Activated CD8-positive, alpha-beta memory T cell treated with anti-CD3 and anti-CD28 coated beads, Interleukin-2, amount 10 ng/mL, durations not matched to agents 7 days and 5 days (primary cell): ENCODE data around the gene ADAMTS7. TPM values are rescaled to one million over a fixed set of nuclear protein-coding genes. Genes with fewer than 3 reads are reported as not detected.
"Not testable (repeated sequence)": the region's sequence is repeated elsewhere in the genome, so short reads cannot be mapped to it uniquely, and the experiment has no call there.

Experiments used
- ATAC-seq: fragments of 150-1000 bp; cut with Tn5 transposase; one replicate; pipeline ENCODE4 v1.10.0; 2021; ENCODE audit warnings: moderate library complexity
- CTCF ChIA-PET: fragments of 350-600 bp; sonication (Branson Sonifier 250); formaldehyde crosslinking; loops from one replicate; lab custom pipeline; 2021; ENCODE audit warnings: antibody characterized with exemption; lab: Charles Lee
- DNase-seq: peaks from one replicate; pipeline ENCODE4 v3.0.0-alpha.2; 2020
- H3K27ac Mint-ChIP-seq: one replicate; pipeline ENCODE4 v1.8.0; 2021; ENCODE audit warnings: mild to moderate bottlenecking, mixed read lengths
- H3K27me3 Mint-ChIP-seq: one replicate; pipeline ENCODE4 v1.8.0; 2021; ENCODE audit warnings: mixed read lengths
- H3K36me3 Mint-ChIP-seq: one replicate; pipeline ENCODE4 v1.8.0; 2021; ENCODE audit warnings: mild to moderate bottlenecking, mixed read lengths
- H3K4me1 Mint-ChIP-seq: one replicate; pipeline ENCODE4 v1.8.0; 2021; ENCODE audit warnings: mixed read lengths
- H3K4me3 Mint-ChIP-seq: one replicate; pipeline ENCODE4 v1.8.0; 2021; ENCODE audit warnings: mild to moderate bottlenecking, moderate library complexity, mixed read lengths
- H3K9me3 Mint-ChIP-seq: one replicate; pipeline ENCODE4 v1.8.0; 2022; ENCODE audit warnings: low read depth, mixed read lengths
- total RNA-seq, 2 experiments: library from RNA; stranded (reverse); gene quantifications; one replicate each; pipeline ENCODE4 v1.2.3, GENCODE V29; 2021

Gene ADAMTS7, protein sequence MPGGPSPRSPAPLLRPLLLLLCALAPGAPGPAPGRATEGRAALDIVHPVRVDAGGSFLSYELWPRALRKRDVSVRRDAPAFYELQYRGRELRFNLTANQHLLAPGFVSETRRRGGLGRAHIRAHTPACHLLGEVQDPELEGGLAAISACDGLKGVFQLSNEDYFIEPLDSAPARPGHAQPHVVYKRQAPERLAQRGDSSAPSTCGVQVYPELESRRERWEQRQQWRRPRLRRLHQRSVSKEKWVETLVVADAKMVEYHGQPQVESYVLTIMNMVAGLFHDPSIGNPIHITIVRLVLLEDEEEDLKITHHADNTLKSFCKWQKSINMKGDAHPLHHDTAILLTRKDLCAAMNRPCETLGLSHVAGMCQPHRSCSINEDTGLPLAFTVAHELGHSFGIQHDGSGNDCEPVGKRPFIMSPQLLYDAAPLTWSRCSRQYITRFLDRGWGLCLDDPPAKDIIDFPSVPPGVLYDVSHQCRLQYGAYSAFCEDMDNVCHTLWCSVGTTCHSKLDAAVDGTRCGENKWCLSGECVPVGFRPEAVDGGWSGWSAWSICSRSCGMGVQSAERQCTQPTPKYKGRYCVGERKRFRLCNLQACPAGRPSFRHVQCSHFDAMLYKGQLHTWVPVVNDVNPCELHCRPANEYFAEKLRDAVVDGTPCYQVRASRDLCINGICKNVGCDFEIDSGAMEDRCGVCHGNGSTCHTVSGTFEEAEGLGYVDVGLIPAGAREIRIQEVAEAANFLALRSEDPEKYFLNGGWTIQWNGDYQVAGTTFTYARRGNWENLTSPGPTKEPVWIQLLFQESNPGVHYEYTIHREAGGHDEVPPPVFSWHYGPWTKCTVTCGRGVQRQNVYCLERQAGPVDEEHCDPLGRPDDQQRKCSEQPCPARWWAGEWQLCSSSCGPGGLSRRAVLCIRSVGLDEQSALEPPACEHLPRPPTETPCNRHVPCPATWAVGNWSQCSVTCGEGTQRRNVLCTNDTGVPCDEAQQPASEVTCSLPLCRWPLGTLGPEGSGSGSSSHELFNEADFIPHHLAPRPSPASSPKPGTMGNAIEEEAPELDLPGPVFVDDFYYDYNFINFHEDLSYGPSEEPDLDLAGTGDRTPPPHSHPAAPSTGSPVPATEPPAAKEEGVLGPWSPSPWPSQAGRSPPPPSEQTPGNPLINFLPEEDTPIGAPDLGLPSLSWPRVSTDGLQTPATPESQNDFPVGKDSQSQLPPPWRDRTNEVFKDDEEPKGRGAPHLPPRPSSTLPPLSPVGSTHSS (N-terminal part only)
- under 1 TPM; 0.18 to 0.28 TPM for total RNA-seq

DNA sequence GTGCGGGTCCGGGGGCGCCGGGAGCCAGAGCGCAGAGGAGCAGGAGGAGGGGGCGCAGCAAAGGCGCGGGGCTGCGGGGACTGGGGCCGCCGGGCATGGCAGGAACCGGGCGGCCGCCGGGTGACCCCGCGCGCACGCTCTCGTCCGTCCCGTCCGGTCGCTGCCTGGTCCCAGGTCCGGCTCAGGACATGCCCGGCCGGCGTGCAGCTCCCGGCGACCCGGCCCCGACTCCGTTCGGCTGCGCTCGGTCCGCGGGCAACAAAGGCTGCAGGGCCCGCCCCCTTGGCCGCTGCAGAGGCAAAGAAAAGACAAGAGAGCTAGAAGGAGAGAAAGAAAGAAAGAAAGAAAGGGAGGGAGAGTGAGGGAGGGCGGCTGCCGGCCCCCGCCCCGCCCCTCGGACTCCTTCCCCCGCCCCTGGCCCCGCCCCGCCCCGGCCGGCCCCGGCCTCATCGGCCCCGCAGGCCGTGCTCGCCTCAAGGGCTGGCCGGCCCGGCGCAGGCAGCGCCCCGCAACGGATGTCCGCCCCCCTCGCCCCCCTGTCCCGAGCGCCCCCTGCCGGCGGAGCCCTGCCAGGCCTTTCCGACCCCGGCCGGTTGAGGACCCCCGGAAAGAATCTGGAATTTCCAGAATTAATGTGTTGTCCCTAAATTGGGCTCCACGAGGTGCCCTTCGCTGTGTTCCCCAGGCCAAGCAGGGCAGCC is at the start of gene ADAMTS7:
TSS of gene ADAMTS7 (minus strand) at position 341 of the 701 bp plus-strand sequence. CDS start at position 97, 244 bp downstream.
- H3K27ac Mint-ChIP-seq: no peak within 1 kb of the TSS

DNA sequence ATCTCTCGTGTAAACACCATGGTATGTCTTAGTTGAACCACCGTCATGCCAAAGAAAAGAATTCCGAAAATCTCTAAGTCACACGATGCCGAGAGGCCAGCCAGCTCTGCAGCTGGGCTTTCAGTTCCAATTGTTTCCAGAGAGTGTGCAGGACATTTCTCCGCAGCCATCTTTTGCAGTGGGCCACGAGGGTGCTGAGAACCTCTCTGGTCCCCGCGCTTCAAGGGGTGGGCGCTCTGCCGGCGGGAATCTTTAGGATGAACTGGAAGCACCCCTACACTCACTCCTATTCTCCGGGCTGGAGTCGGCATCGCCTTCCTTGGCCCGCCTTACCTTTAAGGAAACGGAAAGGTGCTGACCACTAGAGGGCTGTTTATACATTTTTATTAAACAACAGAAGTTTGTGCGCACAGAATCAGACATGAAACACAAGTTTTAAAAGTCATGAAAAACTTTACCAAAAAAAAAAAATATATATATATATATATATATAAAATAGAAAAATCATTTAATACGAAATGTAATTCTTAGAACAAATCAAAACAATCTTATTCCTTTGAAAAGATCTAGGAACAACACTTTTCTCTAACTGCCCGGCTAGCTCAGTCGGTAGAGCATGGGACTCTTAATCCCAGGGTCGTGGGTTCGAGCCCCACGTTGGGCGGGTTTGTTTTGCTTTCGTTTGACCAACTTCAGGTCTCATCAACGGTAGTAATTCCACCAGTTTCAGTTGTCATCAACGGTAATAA is 48.9 kb upstream of the ADAMTS7 start:
- Mint-ChIP-seq H3K4me1 (peaks cover 7% of the 10 kb centered on the region), H3K27ac (peak overlapping the region; percentile 80), H3K27me3 (no peaks in the 10 kb centered on the region), H3K36me3 (no peaks in the 10 kb centered on the region), H3K4me3 (peak overlapping the region; percentile 78), H3K9me3 (no peaks in the 10 kb centered on the region)
- CTCF ChIA-PET: interaction anchor here (0.7 to 1.9 kb wide), 12 partner anchors 13 to 1300 kb away, joined by 3 to 17 read pairs (median 4); partner anchors contain the start of gene MORF4L1
- ATAC-seq: peak; percentile 93
- peak; percentile 88 for DNase-seq

More for the DNA sequence above, at the start of gene ADAMTS7:
- H3K9me3 Mint-ChIP-seq: no peaks in the 10 kb centered on the region
- peaks cover 6% of the 10 kb centered on the region for H3K4me1 Mint-ChIP-seq
- H3K4me3 Mint-ChIP-seq: peak within 1 kb of the TSS; percentile 65
- DNase-seq (peak; percentile 67), ATAC-seq (peak; percentile 86)
- CTCF ChIA-PET: interaction anchor here (0.9 to 2.8 kb wide), 7 partner anchors 14 to 172 kb away, joined by 3 to 8 read pairs (median 4); no protein-coding TSS in a partner anchor
- peaks cover 3% of the 10 kb centered on the region for H3K36me3 Mint-ChIP-seq
- H3K27me3 Mint-ChIP-seq: peaks cover 52% of the 10 kb centered on the region

DNA sequence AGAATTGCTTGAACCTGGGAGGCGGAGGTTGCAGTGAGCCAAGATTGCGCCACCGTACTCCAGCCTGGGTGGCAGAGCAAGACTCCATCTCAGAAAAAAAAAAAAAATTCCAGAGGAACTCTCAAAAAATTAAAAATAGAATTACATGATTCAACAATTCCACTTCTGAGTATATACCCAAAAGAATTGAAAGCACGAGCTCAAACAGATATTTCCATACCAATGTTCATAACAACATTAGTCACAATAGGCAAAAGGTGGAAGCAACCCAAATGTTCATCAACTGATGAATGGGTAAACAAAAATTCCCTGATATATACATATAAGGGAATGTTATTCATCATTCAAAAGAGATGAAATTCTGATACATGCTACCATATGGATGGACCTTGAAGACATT is 44.5 kb upstream of the ADAMTS7 start:
- Mint-ChIP-seq H3K4me1 (peaks cover 7% of the 10 kb centered on the region), H3K4me3 (no peak overlapping the region), H3K9me3 (no peaks in the 10 kb centered on the region), H3K27ac (no peak overlapping the region), H3K36me3 (no peaks in the 10 kb centered on the region), H3K27me3 (no peaks in the 10 kb centered on the region)
- no peak for ATAC-seq
- CTCF ChIA-PET: interaction anchor here (0.7 kb wide), 1 partner anchor 110 kb away, joined by 3 read pairs; no protein-coding TSS in a partner anchor
- DNase-seq: no peak

DNA sequence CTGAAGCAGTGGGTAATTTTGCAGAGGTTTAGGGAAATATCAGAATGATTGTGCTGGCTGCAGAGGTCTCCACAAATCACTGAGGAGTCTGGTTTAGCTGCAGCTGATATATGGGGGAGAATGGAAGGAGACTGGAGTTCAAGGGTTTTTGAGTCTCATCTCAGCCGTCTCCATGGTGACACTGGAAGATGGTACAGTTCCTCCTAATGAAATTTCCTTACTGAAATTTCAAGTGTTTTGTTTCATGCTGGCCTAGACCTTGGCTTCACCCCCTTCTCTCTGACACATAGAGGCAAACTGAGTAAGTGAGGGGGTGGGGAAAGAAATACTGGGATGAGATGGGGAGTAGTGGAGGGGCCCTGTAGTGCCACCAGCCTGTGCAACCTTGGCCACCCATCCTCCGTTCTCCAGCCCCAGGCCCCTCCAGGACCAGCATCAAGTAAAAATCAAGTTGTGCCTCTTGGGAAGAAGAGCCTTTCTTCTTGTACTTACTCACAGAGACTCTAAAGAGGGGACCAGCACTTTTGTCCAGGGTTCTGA is 43.6 kb upstream of the ADAMTS7 start:
- H3K36me3 Mint-ChIP-seq: no peaks in the 10 kb centered on the region
- H3K27ac Mint-ChIP-seq: no peak overlapping the region
- H3K9me3 Mint-ChIP-seq: no peaks in the 10 kb centered on the region
- CTCF ChIA-PET: no interaction called here
- no peak for DNase-seq
- ATAC-seq: no peak
- H3K4me3 Mint-ChIP-seq: no peak overlapping the region
- no peaks in the 10 kb centered on the region for H3K27me3 Mint-ChIP-seq
- H3K4me1 Mint-ChIP-seq: peaks cover 2% of the 10 kb centered on the region

DNA sequence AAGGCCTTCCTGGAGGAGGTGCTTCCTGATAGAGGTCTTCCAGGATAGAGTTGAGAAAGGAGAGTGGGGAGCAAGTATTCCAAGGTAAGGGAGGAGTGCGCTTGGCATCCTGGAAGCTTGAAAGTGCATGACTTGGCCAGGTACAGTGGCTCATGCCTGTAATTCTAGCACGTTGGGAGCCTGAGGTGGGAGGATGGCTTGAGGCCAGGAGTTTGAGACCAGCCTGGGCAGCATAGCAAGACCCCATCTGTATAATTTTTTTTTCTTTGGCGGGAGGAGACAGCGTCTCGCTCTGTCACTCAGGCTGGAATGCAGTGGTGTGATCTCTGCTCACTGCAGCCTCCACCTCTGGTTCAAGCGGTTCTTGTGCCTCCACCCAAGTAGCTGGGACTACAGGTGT is 42.2 kb upstream of the ADAMTS7 start:
- CTCF ChIA-PET: no interaction called here
- Mint-ChIP-seq H3K9me3 (no peaks in the 10 kb centered on the region), H3K4me3 (no peak overlapping the region), H3K27me3 (no peaks in the 10 kb centered on the region), H3K4me1 (no peaks in the 10 kb centered on the region), H3K36me3 (no peaks in the 10 kb centered on the region), H3K27ac (no peak overlapping the region)
- DNase-seq (no peak), ATAC-seq (no peak)

DNA sequence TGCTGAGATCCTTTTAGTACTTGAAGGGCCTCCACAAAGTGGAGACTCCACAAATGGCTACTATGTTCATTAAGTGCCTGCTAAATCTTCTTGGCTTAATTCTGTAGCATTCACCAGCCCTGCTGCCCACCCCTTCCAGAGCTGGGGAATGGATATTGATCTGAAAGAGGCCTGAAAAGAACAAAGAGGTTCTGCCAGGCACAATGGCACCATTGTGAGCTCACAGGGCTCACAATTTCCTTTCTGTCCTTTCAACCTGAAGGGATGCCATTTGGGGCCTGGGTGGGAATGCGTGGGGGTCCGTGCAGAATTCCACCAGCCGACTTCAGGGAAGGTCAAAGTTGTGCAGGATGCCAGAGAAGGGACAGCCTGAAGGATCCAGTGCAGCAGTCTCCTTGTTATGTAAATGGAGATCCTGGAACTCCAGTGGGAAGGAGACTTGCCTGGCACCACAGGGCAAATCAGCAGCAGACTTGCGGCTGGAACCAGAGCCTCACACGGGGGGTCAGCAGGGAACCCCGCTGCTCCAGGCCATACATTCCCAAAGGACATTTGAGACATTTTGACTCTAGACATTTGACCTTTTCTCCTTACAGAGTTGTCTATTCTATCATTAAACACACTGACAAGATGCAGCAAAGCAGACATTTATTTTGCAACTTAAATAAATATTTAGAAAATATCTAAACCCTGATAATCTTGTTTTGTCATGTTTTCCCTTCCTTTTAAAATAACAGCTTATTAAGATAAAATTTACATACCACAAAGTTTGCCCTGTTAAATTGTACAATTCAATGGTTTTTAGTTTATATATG is 39.9 kb upstream of the ADAMTS7 start:
- Mint-ChIP-seq H3K27ac (no peak overlapping the region), H3K4me3 (no peak overlapping the region), H3K9me3 (no peaks in the 10 kb centered on the region), H3K27me3 (no peaks in the 10 kb centered on the region), H3K4me1 (no peaks in the 10 kb centered on the region), H3K36me3 (no peaks in the 10 kb centered on the region)
- CTCF ChIA-PET: no interaction called here
- DNase-seq: no peak
- no peak for ATAC-seq

DNA sequence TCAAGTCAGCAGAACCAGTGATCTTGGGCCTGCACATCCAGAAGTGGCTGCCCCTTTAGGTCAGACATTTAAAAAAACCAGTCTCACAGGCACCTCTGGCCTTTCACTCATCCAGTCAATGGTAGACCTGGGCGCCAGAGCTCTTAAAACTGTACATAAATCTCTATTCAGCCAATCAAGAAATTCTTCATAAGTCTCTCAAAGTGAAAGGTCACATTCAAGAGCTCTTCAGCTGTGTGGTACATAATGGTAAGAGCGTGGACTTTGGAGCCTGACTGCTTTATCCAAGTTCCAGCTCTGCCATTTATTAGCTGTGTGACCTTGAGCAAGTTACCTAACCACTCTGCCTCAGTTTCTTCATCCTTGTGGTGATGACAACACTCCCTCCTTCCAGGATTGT is 39.1 kb upstream of the ADAMTS7 start:
- ATAC-seq: no peak
- DNase-seq: no peak
- CTCF ChIA-PET: no interaction called here

DNA sequence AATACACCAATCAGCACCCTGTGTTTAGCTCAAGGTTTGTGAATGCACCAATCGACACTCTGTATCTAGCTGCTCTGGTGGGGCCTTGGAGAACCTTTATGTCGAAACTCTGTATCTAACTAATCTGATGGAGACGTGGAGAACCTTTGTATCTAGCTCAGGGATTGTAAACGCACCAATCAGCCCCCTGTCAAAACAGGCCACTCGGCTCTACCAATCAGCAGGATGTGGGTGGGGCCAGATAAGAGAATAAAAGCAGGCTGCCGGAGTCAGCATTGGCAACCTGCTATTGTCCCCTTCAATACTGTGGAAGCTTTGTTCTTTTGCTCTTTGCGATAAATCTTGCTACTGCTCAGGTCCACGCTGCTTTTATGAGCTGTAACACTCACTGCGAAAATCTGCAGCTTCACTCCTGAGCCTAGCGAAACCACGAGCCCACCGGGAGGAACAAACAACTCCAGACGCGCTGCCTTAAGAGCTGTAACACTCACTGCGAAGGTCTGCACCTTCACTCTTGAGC is 36.2 kb upstream of the ADAMTS7 start:
- H3K36me3 Mint-ChIP-seq, H3K27me3 Mint-ChIP-seq, H3K4me1 Mint-ChIP-seq, H3K9me3 Mint-ChIP-seq, ATAC-seq, DNase-seq, H3K4me3 Mint-ChIP-seq, H3K27ac Mint-ChIP-seq: not testable (repeated sequence)
- CTCF ChIA-PET: interaction anchor here (1.4 kb wide), 1 partner anchor 39 kb away, joined by 3 read pairs; no protein-coding TSS in a partner anchor

More for the DNA sequence above, 39.1 kb upstream of the ADAMTS7 start:
- Mint-ChIP-seq H3K36me3 (no peaks in the 10 kb centered on the region), H3K9me3 (no peaks in the 10 kb centered on the region), H3K4me1 (no peaks in the 10 kb centered on the region), H3K27ac (no peak overlapping the region), H3K4me3 (no peak overlapping the region), H3K27me3 (no peaks in the 10 kb centered on the region)

DNA sequence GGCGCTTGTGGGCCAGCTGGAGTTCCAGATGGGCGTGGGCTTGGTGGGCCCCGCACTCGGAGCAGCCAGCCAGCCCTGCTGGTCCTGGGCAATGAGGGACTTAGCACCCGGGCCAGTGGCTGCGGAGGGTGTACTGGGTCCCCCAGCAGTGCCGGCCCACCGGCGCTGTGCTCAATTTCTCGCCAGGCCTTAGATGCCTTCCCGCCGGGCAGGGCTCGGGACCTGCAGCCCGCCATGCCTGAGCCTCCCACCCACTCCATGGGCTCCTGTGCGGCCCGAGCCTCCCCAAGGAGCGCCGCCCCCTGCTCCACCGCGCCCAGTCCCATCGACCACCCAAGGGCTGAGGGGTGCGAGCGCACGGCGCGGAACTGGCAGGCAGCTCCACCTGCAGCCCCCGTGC is 35.6 kb upstream of the ADAMTS7 start:
- H3K36me3 Mint-ChIP-seq, H3K27ac Mint-ChIP-seq, H3K4me3 Mint-ChIP-seq, DNase-seq, H3K4me1 Mint-ChIP-seq, H3K27me3 Mint-ChIP-seq, ATAC-seq, H3K9me3 Mint-ChIP-seq: not testable (repeated sequence)
- CTCF ChIA-PET: interaction anchor here (1.4 kb wide), 1 partner anchor 38 kb away, joined by 3 read pairs; no protein-coding TSS in a partner anchor

DNA sequence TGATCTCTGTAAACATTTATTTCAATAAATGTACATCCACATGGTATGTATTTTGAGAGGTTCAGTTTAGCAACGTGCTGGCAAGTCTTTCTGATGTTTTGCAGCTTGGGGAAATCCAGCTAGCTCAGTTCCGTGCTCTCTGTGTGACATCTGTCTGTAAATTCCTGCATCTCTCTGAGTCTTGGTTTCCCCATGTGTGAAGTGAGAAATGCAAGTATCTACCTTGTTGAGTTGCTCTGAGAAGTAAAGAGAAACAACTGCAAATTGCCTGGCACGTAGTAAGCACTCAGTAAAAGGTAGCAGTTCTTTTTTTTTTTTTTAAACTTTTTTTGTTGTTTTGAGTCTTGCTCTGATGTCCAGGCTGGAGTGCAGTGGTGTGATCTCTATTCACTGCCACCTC is 31.3 kb upstream of the ADAMTS7 start:
- Mint-ChIP-seq H3K27me3 (peaks cover 4% of the 10 kb centered on the region), H3K4me3 (no peak overlapping the region), H3K4me1 (no peaks in the 10 kb centered on the region), H3K9me3 (no peaks in the 10 kb centered on the region), H3K36me3 (no peaks in the 10 kb centered on the region), H3K27ac (no peak overlapping the region)
- DNase-seq: no peak
- CTCF ChIA-PET: no interaction called here
- ATAC-seq: no peak

DNA sequence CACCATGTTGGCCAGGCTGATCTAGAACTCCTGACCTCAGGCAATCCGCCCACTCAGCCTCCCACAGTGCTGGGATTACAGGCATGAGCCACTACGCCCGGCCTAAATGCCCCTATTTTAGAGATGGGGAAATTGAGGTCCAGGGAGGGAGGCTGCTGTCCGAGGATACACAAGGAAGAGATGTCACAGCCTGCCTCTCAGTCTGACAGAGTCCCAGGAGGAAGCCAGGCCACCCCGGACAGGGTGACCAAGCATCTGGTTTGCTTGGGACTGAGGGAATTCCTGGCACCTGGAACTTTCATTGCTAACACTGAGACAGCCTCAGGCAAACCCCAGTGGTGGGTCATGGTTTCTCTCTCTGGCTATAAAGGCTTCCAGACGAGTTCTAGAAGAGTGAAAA is 30.6 kb upstream of the ADAMTS7 start:
- Mint-ChIP-seq H3K4me3 (no peak overlapping the region), H3K27me3 (peaks cover 4% of the 10 kb centered on the region), H3K27ac (no peak overlapping the region), H3K4me1 (no peaks in the 10 kb centered on the region), H3K9me3 (no peaks in the 10 kb centered on the region), H3K36me3 (no peaks in the 10 kb centered on the region)
- CTCF ChIA-PET: no interaction called here
- ATAC-seq: no peak
- no peak for DNase-seq
